GM18526 (cell line): ENCODE data around the gene PKHD1.

ENCODE experiments used
- POLR2A ChIP-seq: IDR thresholded peaks from 3 replicates; pipeline ENCODE4 v1.6.1; 2011; ENCODE audit not compliant: insufficient read length; ENCODE audit errors: extremely low read depth

PKHD1 gene

GRCh38 chr6:51651132-51651817, 436.1 kb downstream of the PKHD1 start:
- no peak for TF ChIP-seq POLR2A

GRCh38 chr6:51648774-51649173, 438.6 kb downstream of the PKHD1 start:
- no peak for TF ChIP-seq POLR2A

- no peak for TF ChIP-seq POLR2A
Observed at GRCh38 chr6:51648236-51648635, 439.2 kb downstream of the PKHD1 start.

- no peak for TF ChIP-seq POLR2A
Observed at GRCh38 chr6:51644426-51644825, 443.0 kb downstream of the PKHD1 start.

GRCh38 chr6:51640021-51640420, 447.4 kb downstream of the PKHD1 start:
- TF ChIP-seq POLR2A = no peak

GRCh38 chr6:51633424-51633823, 454.0 kb downstream of the PKHD1 start:
- no peak for TF ChIP-seq POLR2A

GRCh38 chr6:51630011-51630410, 457.4 kb downstream of the PKHD1 start:
- TF ChIP-seq POLR2A = no peak

GRCh38 chr6:51626391-51626790, 461.0 kb downstream of the PKHD1 start:
- TF ChIP-seq POLR2A = no peak

GRCh38 chr6:51625566-51625965, 461.8 kb downstream of the PKHD1 start:
- no peak for TF ChIP-seq POLR2A

- TF ChIP-seq POLR2A = no peak
Observed at GRCh38 chr6:51620971-51621370, 466.4 kb downstream of the PKHD1 start.

- no peak for TF ChIP-seq POLR2A
Observed at GRCh38 chr6:51619042-51619799, 468.2 kb downstream of the PKHD1 start.

GRCh38 chr6:51618563-51618962, 468.9 kb downstream of the PKHD1 start:
- TF ChIP-seq POLR2A = no peak

- TF ChIP-seq POLR2A = no peak
Observed at GRCh38 chr6:51617751-51618150, 469.7 kb downstream of the PKHD1 start.

- no peak for TF ChIP-seq POLR2A
Observed at GRCh38 chr6:51616243-51616642, 471.2 kb downstream of the PKHD1 start.

- TF ChIP-seq POLR2A = no peak
Observed at GRCh38 chr6:51614725-51615124, 472.7 kb downstream of the PKHD1 start.

- no peak for TF ChIP-seq POLR2A
Observed at GRCh38 chr6:51613558-51613957, 473.9 kb downstream of the PKHD1 start.

- TF ChIP-seq POLR2A = no peak
Observed at GRCh38 chr6:51608932-51609331, 478.5 kb downstream of the PKHD1 start.
